Measurements from ENCODE around the gene CYB561D2. TPM values are rescaled to one million over a fixed set of nuclear protein-coding genes. Genes with fewer than 3 reads are reported as not detected.

The CYB561D2 gene
- total RNA-seq, 1 experiment from 2014 or later = 16.8 TPM

GRCh38 chr3:50314342-50314741 is 36.3 kb upstream of the CYB561D2 start:
- no peak for DNase-seq
- Mint-ChIP-seq H3K36me3 (ENCODE audit: insufficient read depth in 1 of 3, low read depth in 3 of 3) (peaks cover 48 to 58% (median 56%) of the 10 kb centered on the region in 3 experiments), H3K9me3 (peaks cover 14 to 17% of the 10 kb centered on the region in 2 experiments), H3K27ac (peak overlapping the region in 2 of 3 experiments; percentile 35 to 42; a peak in 3 of 7 replicates), H3K27me3 (ENCODE audit: low read depth) (peaks cover 4% of the 10 kb centered on the region), H3K4me1 (peaks cover 6 to 18% of the 10 kb centered on the region in 2 experiments), H3K4me3 (no peak overlapping the region)
- Histone ChIP-seq H3K23ac (ENCODE audit: insufficient read length, low read depth, low read length) (no peak overlapping the region), H3T11ph (ENCODE audit: low read length) (no peak overlapping the region), H3K4me2 (ENCODE audit: insufficient read depth, insufficient read length, low read length) (no peak overlapping the region), H3K79me1 (ENCODE audit: insufficient read depth, low read depth, low read length, poor library complexity, severe bottlenecking) (no peaks in the 10 kb centered on the region), H3K79me2 (ENCODE audit: insufficient read depth, low read length) (no peaks in the 10 kb centered on the region), H4K91ac (ENCODE audit: insufficient read length, low read depth, low read length) (no peak overlapping the region), H2BK20ac (ENCODE audit: low read depth, low read length, poor library complexity, severe bottlenecking) (no peak overlapping the region), H3K56ac (ENCODE audit: insufficient read length, low read depth, low read length) (no peak overlapping the region), H3K27ac (ENCODE audit: insufficient read length, low read depth, low read length) (no peak overlapping the region), H4K5ac (ENCODE audit: insufficient read length, low read depth, low read length) (no peak overlapping the region), H2AK5ac (ENCODE audit: insufficient read length, low read length) (no peak overlapping the region), H3K9me3 (ENCODE audit: control insufficient read depth, low read depth, low read length) (no peaks in the 10 kb centered on the region), H2BK120ac (ENCODE audit: low read depth, low read length, poor library complexity, severe bottlenecking) (no peak overlapping the region), H2BK15ac (ENCODE audit: low read depth, low read length) (no peak overlapping the region), H3K23me2 (ENCODE audit: insufficient read length, low read depth, low read length, poor library complexity, severe bottlenecking) (no peaks in the 10 kb centered on the region), H4K8ac (replicated peaks; ENCODE audit: insufficient read length, low read depth, low read length) (no peak overlapping the region), H4K20me1 (ENCODE audit: control insufficient read depth, insufficient read depth, insufficient read length) (no peaks in the 10 kb centered on the region), H3K4me1 (ENCODE audit: insufficient read depth, low read length) (no peaks in the 10 kb centered on the region), H3K14ac (ENCODE audit: insufficient read depth, low read length) (no peak overlapping the region), H3K4ac (ENCODE audit: low read depth, low read length) (no peak overlapping the region), H2AFZ (ENCODE audit: low read length) (no peak overlapping the region), H3K9ac (ENCODE audit: extremely low read depth, insufficient read length, low read length) (no peak overlapping the region), H3K27me3 (ENCODE audit: insufficient read depth, low read length) (no peaks in the 10 kb centered on the region), H3K18ac (ENCODE audit: insufficient read length, low read depth, low read length) (no peak overlapping the region), H2BK5ac (ENCODE audit: insufficient read length, low read length) (no peak overlapping the region), H2BK12ac (ENCODE audit: insufficient read length, low read depth, low read length) (no peak overlapping the region)
- WGBS (ENCODE audit: extremely low coverage, insufficient read length, low lambda C conversion rate) = no CpG with 5 or more reads among the region's 3 CpGs
- TF ChIP-seq CTCF (conservative IDR thresholded peaks at IDR 0.05) = no peak

Data from H9 (cell line).